Spinal cord (tissue), 10 donors: Measurements from ENCODE around the gene SAP30BP. TPM values are rescaled to one million over a fixed set of nuclear protein-coding genes. Genes with fewer than 3 reads are reported as not detected.

Source experiments
- DNase-seq, 6 donors: peaks; one replicate each; pipeline versions ENCODE4 v3.0.0 to v3.0.0-alpha.2; 2013 to 2015; ENCODE audit warnings: low spot score in 6 of 6, low read depth in 4 of 6
- H3K27ac ChIP-seq: one replicate; pipeline ENCODE4 v1.5.1; 2013; ENCODE audit warnings: low read depth, low read length, control low read depth
- H3K27me3 ChIP-seq: one replicate; pipeline ENCODE4 v1.6.1; 2013; ENCODE audit warnings: low read length; ENCODE audit not compliant: control insufficient read depth, insufficient read depth
- H3K36me3 ChIP-seq: one replicate; pipeline ENCODE4 v1.6.1; 2013; ENCODE audit warnings: low read length; ENCODE audit not compliant: control insufficient read depth, insufficient read depth
- H3K4me1 ChIP-seq: one replicate; pipeline ENCODE4 v1.6.1; 2013; ENCODE audit warnings: low read length; ENCODE audit not compliant: control insufficient read depth, insufficient read depth
- H3K4me3 ChIP-seq: one replicate; pipeline ENCODE4 v1.5.1; 2013; ENCODE audit warnings: low read depth, low read length, control low read depth
- H3K9me3 ChIP-seq: one replicate; pipeline ENCODE4 v1.6.1; 2013; ENCODE audit warnings: low read length; ENCODE audit not compliant: control insufficient read depth, insufficient read depth
- WGBS: methylation state at CpG from one replicate; pipeline ENCODE4 v1.1.5; 2013; ENCODE audit warnings: missing lambda C conversion rate; ENCODE audit not compliant: insufficient coverage; 5-methylcytosine and 5-hydroxymethylcytosine counted together
- polyA plus RNA-seq, 2 donors: library from polyadenylated mRNA; unstranded; fragments of 120-200 nt; gene quantifications; one replicate each; pipeline ENCODE4 v1.2.1, GENCODE V29; 2013; ENCODE audit not compliant: insufficient read length in 2 of 2
- total RNA-seq, 2 donors: library from RNA; depleted of rRNA in 1 of 2; stranded (reverse); fragments of 120-200 nt in 1 of 2; fragments of >200 nt in 1 of 2; gene quantifications; one replicate each; pipeline versions ENCODE4 v1.2.3 to v1.2.4, GENCODE V29; 2013 to 2014
- donor health status: healthy.

SAP30BP gene
- total and polyA plus RNA-seq, 4 donors: 44.3 to 123 (median 105) TPM

- H3K27ac ChIP-seq: no peak overlapping the region
- peaks cover 65% of the 10 kb centered on the region for H3K36me3 ChIP-seq
- WGBS: 100% methylated on average over 1 of the region's 7 CpGs
- H3K27me3 ChIP-seq: no peaks in the 10 kb centered on the region
- H3K4me1 ChIP-seq: peaks cover 2% of the 10 kb centered on the region
- no peak for DNase-seq
- no peak overlapping the region for H3K4me3 ChIP-seq
- no peaks in the 10 kb centered on the region for H3K9me3 ChIP-seq
Measured at GRCh38 chr17:75739174-75739573, 72.0 kb downstream of the SAP30BP start.

- Histone ChIP-seq H3K27me3 (no peaks in the 10 kb centered on the region), H3K4me3 (no peak overlapping the region), H3K27ac (no peak overlapping the region), H3K36me3 (peaks cover 61% of the 10 kb centered on the region), H3K4me1 (peaks cover 2% of the 10 kb centered on the region), H3K9me3 (no peaks in the 10 kb centered on the region)
- whole genome bisulfite sequencing: 90% methylated on average over 14 of the region's 14 CpGs
- no peak for DNase-seq
Measured at GRCh38 chr17:75739801-75740200, 72.7 kb downstream of the SAP30BP start.

- Histone ChIP-seq H3K36me3 (peaks cover 61% of the 10 kb centered on the region), H3K27me3 (no peaks in the 10 kb centered on the region), H3K4me3 (no peak overlapping the region), H3K27ac (no peak overlapping the region), H3K4me1 (peaks cover 2% of the 10 kb centered on the region), H3K9me3 (no peaks in the 10 kb centered on the region)
- 90% methylated on average over 12 of the region's 17 CpGs for WGBS
- DNase-seq: no peak
Measured at GRCh38 chr17:75740215-75740614, 73.1 kb downstream of the SAP30BP start.

GRCh38 chr17:75740631-75741077 is 73.5 kb downstream of the SAP30BP start:
- Histone ChIP-seq H3K9me3 (no peaks in the 10 kb centered on the region), H3K4me3 (no peak overlapping the region), H3K4me1 (peaks cover 2% of the 10 kb centered on the region), H3K27ac (no peak overlapping the region), H3K27me3 (no peaks in the 10 kb centered on the region), H3K36me3 (peaks cover 61% of the 10 kb centered on the region)
- no peak for DNase-seq
- 70% methylated on average over 7 of the region's 17 CpGs for WGBS

GRCh38 chr17:75742337-75742736 is 75.2 kb downstream of the SAP30BP start:
- H3K27ac ChIP-seq: no peak overlapping the region
- no peaks in the 10 kb centered on the region for H3K9me3 ChIP-seq
- H3K36me3 ChIP-seq: peaks cover 44% of the 10 kb centered on the region
- H3K4me3 ChIP-seq: no peak overlapping the region
- 91% methylated on average over 17 of the region's 25 CpGs for WGBS
- DNase-seq: no peak
- peaks cover 2% of the 10 kb centered on the region for H3K4me1 ChIP-seq
- H3K27me3 ChIP-seq: no peaks in the 10 kb centered on the region

- DNase-seq: no peak
- peaks cover 6% of the 10 kb centered on the region for H3K4me1 ChIP-seq
- H3K36me3 ChIP-seq: peaks cover 44% of the 10 kb centered on the region
- no peaks in the 10 kb centered on the region for H3K9me3 ChIP-seq
- no peaks in the 10 kb centered on the region for H3K27me3 ChIP-seq
- H3K27ac ChIP-seq: no peak overlapping the region
- WGBS: 95% methylated on average over 23 of the region's 25 CpGs
- H3K4me3 ChIP-seq: no peak overlapping the region
Measured at GRCh38 chr17:75743625-75744206, 76.6 kb downstream of the SAP30BP start.

- 64% methylated on average over 1 of the region's 9 CpGs for WGBS
- peaks cover 29% of the 10 kb centered on the region for H3K4me1 ChIP-seq
- H3K4me3 ChIP-seq: no peak overlapping the region
- no peaks in the 10 kb centered on the region for H3K27me3 ChIP-seq
- H3K9me3 ChIP-seq: no peaks in the 10 kb centered on the region
- no peak overlapping the region for H3K27ac ChIP-seq
- H3K36me3 ChIP-seq: peaks cover 42% of the 10 kb centered on the region
- DNase-seq: no peak
Measured at GRCh38 chr17:75748706-75749105, 81.6 kb downstream of the SAP30BP start.

GRCh38 chr17:75749545-75750389 is 82.6 kb downstream of the SAP30BP start:
- Histone ChIP-seq H3K9me3 (no peaks in the 10 kb centered on the region), H3K4me1 (peaks cover 38% of the 10 kb centered on the region), H3K4me3 (no peak overlapping the region), H3K27ac (no peak overlapping the region), H3K36me3 (peaks cover 49% of the 10 kb centered on the region), H3K27me3 (no peaks in the 10 kb centered on the region)
- WGBS: 19% methylated on average over 20 of the region's 20 CpGs
- peak in 3 of 6 donors; percentile 50 to 88 (median 81) for DNase-seq

- peaks cover 60% of the 10 kb centered on the region for H3K36me3 ChIP-seq
- H3K4me1 ChIP-seq: peaks cover 41% of the 10 kb centered on the region
- no peaks in the 10 kb centered on the region for H3K9me3 ChIP-seq
- DNase-seq: no peak
- H3K27ac ChIP-seq: no peak overlapping the region
- 86% methylated on average over 22 of the region's 23 CpGs for WGBS
- no peaks in the 10 kb centered on the region for H3K27me3 ChIP-seq
- H3K4me3 ChIP-seq: no peak overlapping the region
Measured at GRCh38 chr17:75750661-75751423, 83.7 kb downstream of the SAP30BP start.
